HepG2 (cell line): ENCODE measurements around the gene NFS1. TPM values are rescaled to one million over a fixed set of nuclear protein-coding genes. Genes with fewer than 3 reads are reported as not detected.
A peak's percentile ranks its signal among the peaks of the same experiment; 100 is the strongest.
"Not testable (repeated sequence)": the region's sequence is repeated elsewhere in the genome, so short reads cannot be mapped to it uniquely, and the experiment has no call there.

Experiments
- ATAC-seq: fragments of 200-7000 bp; cut with Tn5 transposase; 3 replicates; pipeline ENCODE4 v1.9.1; 2020; ENCODE audit warnings: mild to moderate bottlenecking, moderate library complexity
- BruUV-seq: library from RNA; stranded (reverse); fragments of 400-500 nt; replicated peaks from 2 replicates; lab custom pipeline; 2021; lab: Mats Ljungman, UMichigan
- CTCF ChIA-PET: fragments of 300-600 bp; formaldehyde crosslinking; extraction: SDS; loops from one replicate; lab custom pipeline; 2021; ENCODE audit warnings: low total read pairs, inconsistent platforms, low intra/inter-chr PET ratio; lab: Yijun Ruan, JAX
- POLR2A ChIA-PET: fragments of 350-600 bp; sonication (Branson Sonifier 250); formaldehyde crosslinking; loops from one replicate; lab custom pipeline; 2020; ENCODE audit warnings: antibody characterized with exemption, inconsistent platforms; lab: Yijun Ruan, JAX
- DNase-seq: peaks from one replicate; pipeline ENCODE4 v3.0.0-alpha.2; 2015; ENCODE audit warnings: low spot score
- FAIRE-seq: peaks from 3 replicates; lab custom pipeline; 2011; peaks lifted over from hg19 to GRCh38; lab: Jason Lieb, UNC
- H2AFZ ChIP-seq: one replicate; pipeline ENCODE4 v1.6.1; 2011; ENCODE audit warnings: low read length, inconsistent platforms
- H3K27ac ChIP-seq: fragments of 300-600 bp; 3 replicates; pipeline ENCODE4 v1.8.0; 2011; ENCODE audit warnings: mixed run types, mild to moderate bottlenecking, mixed read lengths, low read length, inconsistent platforms; ENCODE audit not compliant: insufficient read depth; ENCODE audit errors: extremely low read length
- H3K27me3 ChIP-seq, 2 experiments: fragments of 200-600 bp in 1 of 2; 2 replicates in 1 of 2; 3 replicates in 1 of 2; pipeline versions ENCODE4 v1.6.0 to v1.8.0; 2011; ENCODE audit warnings: low read length in 2 of 2, mild to moderate bottlenecking in 2 of 2, moderate library complexity in 2 of 2, inconsistent platforms in 1 of 2; ENCODE audit not compliant: insufficient read depth in 2 of 2, control insufficient read depth in 1 of 2
- H3K36me3 ChIP-seq, 2 experiments: fragments of 200-600 bp in 1 of 2; replicated peaks in 1 of 2; 2 replicates in 1 of 2; 3 replicates in 1 of 2; pipeline versions ENCODE4 v1.5.1 to v1.8.0; 2011; ENCODE audit warnings: low read length in 2 of 2, inconsistent platforms in 1 of 2; ENCODE audit not compliant: insufficient read depth in 2 of 2, control insufficient read depth in 1 of 2
- H3K4me1 ChIP-seq: 2 replicates; pipeline ENCODE4 v1.5.1; 2012; ENCODE audit warnings: low read length, inconsistent platforms; ENCODE audit not compliant: insufficient read depth
- H3K4me2 ChIP-seq: 2 replicates; pipeline ENCODE4 v1.6.0; 2011; ENCODE audit warnings: low read depth, low read length, inconsistent platforms
- H3K4me3 ChIP-seq, 3 experiments: fragments of 200-600 bp in 1 of 3; sonication (generic), shearing (Covaris generic) in 1 of 3; replicated peaks in 1 of 3; 2 replicates each; pipeline ENCODE4 v1.5.1; 2011 to 2016; ENCODE audit warnings: low read length in 3 of 3, inconsistent platforms in 2 of 3, low read depth in 2 of 3, mild to moderate bottlenecking in 2 of 3, control low read depth in 1 of 3, mixed read lengths in 1 of 3; ENCODE audit not compliant: insufficient read depth in 1 of 3
- H3K79me2 ChIP-seq: one replicate; pipeline ENCODE4 v1.6.1; 2011; ENCODE audit warnings: low read length, inconsistent platforms; ENCODE audit not compliant: insufficient read depth
- H3K9ac ChIP-seq: 2 replicates; pipeline ENCODE4 v1.6.0; 2011; ENCODE audit warnings: mild to moderate bottlenecking, low read depth, low read length, inconsistent platforms; ENCODE audit not compliant: insufficient read depth
- H3K9me3 ChIP-seq: 2 replicates; pipeline ENCODE4 v1.5.1; 2012; ENCODE audit warnings: mild to moderate bottlenecking, low read length
- H4K20me1 ChIP-seq: 2 replicates; pipeline ENCODE4 v1.6.0; 2011; ENCODE audit warnings: inconsistent platforms, mild to moderate bottlenecking, low read length, moderate library complexity; ENCODE audit not compliant: insufficient read depth
- GABPB1 ChIP-seq: IDR thresholded peaks from 2 replicates; pipeline ENCODE4 v1.6.1; 2016; ENCODE audit warnings: mild to moderate bottlenecking, missing genetic modification reagents, moderate library complexity, missing compliant biosample characterization
- KLF6 ChIP-seq: IDR thresholded peaks from 2 replicates; pipeline ENCODE4 v1.8.0; 2016; ENCODE audit warnings: missing biosample characterization, missing genetic modification reagents
- RAD21 ChIP-seq: fragments of 450-650 bp; formaldehyde crosslinking; IDR thresholded peaks from 2 replicates; pipeline ENCODE4 v1.5.0; 2020; ENCODE audit warnings: mild to moderate bottlenecking
- RBM22 ChIP-seq: fragments of 200-400 bp; formaldehyde crosslinking; optimal IDR thresholded peaks from 2 replicates; pipeline ENCODE3; 2017; ENCODE audit warnings: mild to moderate bottlenecking, low read length, moderate library complexity
- TCF12 ChIP-seq, 2 experiments: fragments of 450-650 bp in 1 of 2; sonication (generic) in 1 of 2; formaldehyde crosslinking in 1 of 2; IDR thresholded peaks; 2 replicates each; pipeline versions ENCODE4 v1.6.1 to v1.8.0; 2017 to 2022; ENCODE audit warnings: antibody characterized with exemption in 1 of 2, mild to moderate bottlenecking in 1 of 2, missing genetic modification reagents in 1 of 2, moderate library complexity in 1 of 2
- ZNF343 ChIP-seq: sonication (generic); formaldehyde crosslinking; IDR thresholded peaks from 2 replicates; pipeline ENCODE4 v1.4.0; 2020; ENCODE audit warnings: mild to moderate bottlenecking, missing genetic modification reagents
- WGBS: methylation state at CpG from one replicate; pipeline ENCODE4 v1.1.6; 2017; ENCODE audit warnings: low lambda C conversion rate; 5-methylcytosine and 5-hydroxymethylcytosine counted together
- in situ Hi-C: cut with HindIII; loops from 2 replicates; pipeline ENCODE4 v1.10.0; 2017; ENCODE audit warnings: low pct_unique_long_range_greater_than_20kb; ENCODE audit not compliant: extremely low pct_ligation_motif_present
- intact Hi-C: fragments of 100-400 bp; cut with micrococcal nuclease; formaldehyde crosslinking; loops from one replicate; pipeline ENCODE4 v1.10.0; 2022; ENCODE audit not compliant: unreplicated experiment
- polyA plus RNA-seq, 8 experiments: library from polyadenylated mRNA; depleted of rRNA in 3 of 8; stranded (reverse) in 7 of 8; unstranded in 1 of 8; fragments of >200 nt; fragmentation: Illumina TruSeq in 4 of 8; extraction: Trizol in 4 of 8; gene quantifications; 2 replicates each; pipeline versions ENCODE4 v1.2.1 to v1.2.3, GENCODE V29; 2011 to 2016; ENCODE audit warnings: low read depth in 4 of 8, missing spikeins in 1 of 8, mixed read lengths in 1 of 8; ENCODE audit not compliant: insufficient read depth in 1 of 8
- total RNA-seq, 5 experiments: library from RNA; depleted of rRNA; stranded (reverse); fragments of >200 nt; fragmentation: Illumina TruSeq; extraction: Trizol; gene quantifications; 2 replicates each; pipeline ENCODE4 v1.2.3, GENCODE V29; 2016; ENCODE audit warnings: low read depth in 1 of 5
- TF ChIP-seq, protein P1 (sequence below): sonication (generic); formaldehyde crosslinking; IDR thresholded peaks from 2 replicates; pipeline ENCODE4 v1.8.1; 2022; ENCODE audit warnings: mild to moderate bottlenecking, missing genetic modification reagents
- TF ChIP-seq, protein P2 (sequence below): sonication (generic); formaldehyde crosslinking; IDR thresholded peaks from 2 replicates; pipeline ENCODE4 v1.5.0; 2020; ENCODE audit warnings: missing genetic modification reagents, mild to moderate bottlenecking, borderline replicate concordance

NFS1 gene
- total and polyA plus RNA-seq, 2 of the 13 experiments (the other 11 are each of a cell fraction or from before 2014, with no cell fraction given): 65.9 to 88.1 TPM

DNA sequence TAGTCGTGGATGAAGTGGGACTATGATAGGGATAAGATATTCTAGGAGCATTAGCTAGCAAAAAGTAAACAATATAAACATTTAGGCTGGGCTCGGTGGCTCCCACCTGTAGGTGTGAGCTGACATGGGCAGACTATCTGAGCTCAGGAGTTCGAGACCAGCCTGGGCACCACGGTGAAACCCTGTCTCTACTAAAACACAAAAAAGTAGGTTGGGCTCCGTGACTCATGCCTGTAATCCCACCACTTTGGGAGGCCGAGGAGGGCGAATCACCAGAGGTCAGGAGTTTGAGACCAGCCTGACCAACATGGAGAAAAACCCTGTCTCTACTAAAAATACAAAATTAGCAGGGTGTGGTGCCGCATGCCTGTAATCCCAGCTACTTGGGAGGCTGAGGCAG lies 19.2 kb upstream of the NFS1 start:
- H4K20me1 ChIP-seq: peaks cover 99% of the 10 kb centered on the region
- H3K4me1 ChIP-seq; H2AFZ ChIP-seq; H3K27me3 ChIP-seq; intact Hi-C loops; H3K9ac ChIP-seq; BruUV-seq; FAIRE-seq; H3K4me2 ChIP-seq; CTCF ChIA-PET; DNase-seq; in situ Hi-C loops; H3K27ac ChIP-seq; H3K9me3 ChIP-seq; H3K4me3 ChIP-seq; TF ChIP-seq TCF12 (IDR thresholded peaks at IDR 0.05): not testable (repeated sequence)
- peaks cover 91% of the 10 kb centered on the region for H3K79me2 ChIP-seq
- TF ChIP-seq ZNF343 (0 out of 2 replicates have a peak, but pooled peaks have one; percentile 22), TCF12 (CRISPR knock-in tag; IDR thresholded peaks at IDR 0.05) (0 out of 2 replicates have a peak, but pooled peaks have one; percentile 33), KLF6 (CRISPR knock-in tag) (0 out of 2 replicates have a peak, but pooled peaks have one; percentile 16), RBM22 (peak; percentile 31), GABPB1 (CRISPR knock-in tag) (0 out of 2 replicates have a peak, but pooled peaks have one; percentile 8), RAD21 (CRISPR knock-in tag) (peak; percentile 31; the same call in 1 of the 2 replicates)
- TF ChIP-seq, protein P1, sequence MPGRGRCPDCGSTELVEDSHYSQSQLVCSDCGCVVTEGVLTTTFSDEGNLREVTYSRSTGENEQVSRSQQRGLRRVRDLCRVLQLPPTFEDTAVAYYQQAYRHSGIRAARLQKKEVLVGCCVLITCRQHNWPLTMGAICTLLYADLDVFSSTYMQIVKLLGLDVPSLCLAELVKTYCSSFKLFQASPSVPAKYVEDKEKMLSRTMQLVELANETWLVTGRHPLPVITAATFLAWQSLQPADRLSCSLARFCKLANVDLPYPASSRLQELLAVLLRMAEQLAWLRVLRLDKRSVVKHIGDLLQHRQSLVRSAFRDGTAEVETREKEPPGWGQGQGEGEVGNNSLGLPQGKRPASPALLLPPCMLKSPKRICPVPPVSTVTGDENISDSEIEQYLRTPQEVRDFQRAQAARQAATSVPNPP (CRISPR knock-in tag): 0 out of 2 replicates have a peak, but pooled peaks have one; percentile 17
- TF ChIP-seq, protein P2, sequence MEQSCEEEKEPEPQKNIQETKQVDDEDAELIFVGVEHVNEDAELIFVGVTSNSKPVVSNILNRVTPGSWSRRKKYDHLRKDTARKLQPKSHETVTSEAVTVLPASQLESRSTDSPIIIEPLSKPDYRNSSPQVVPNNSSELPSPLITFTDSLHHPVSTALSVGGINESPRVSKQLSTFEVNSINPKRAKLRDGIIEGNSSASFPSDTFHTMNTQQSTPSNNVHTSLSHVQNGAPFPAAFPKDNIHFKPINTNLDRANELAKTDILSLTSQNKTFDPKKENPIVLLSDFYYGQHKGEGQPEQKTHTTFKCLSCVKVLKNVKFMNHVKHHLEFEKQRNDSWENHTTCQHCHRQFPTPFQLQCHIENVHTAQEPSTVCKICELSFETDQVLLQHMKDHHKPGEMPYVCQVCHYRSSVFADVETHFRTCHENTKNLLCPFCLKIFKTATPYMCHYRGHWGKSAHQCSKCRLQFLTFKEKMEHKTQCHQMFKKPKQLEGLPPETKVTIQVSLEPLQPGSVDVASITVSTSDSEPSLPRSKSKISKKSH (CRISPR knock-in tag): 0 out of 2 replicates have a peak, but pooled peaks have one; percentile 6
- peak; percentile 4 for ATAC-seq
- H3K36me3 ChIP-seq: peaks cover 73 to 96% of the 10 kb centered on the region in 2 experiments
- 97% methylated on average over 8 of the region's 8 CpGs for WGBS
- POLR2A ChIA-PET: interaction anchor here (0.7 to 23.6 kb wide), 8 partner anchors 7 to 99 kb away, joined by 4 to 319 read pairs (median 14); partner anchors contain the start of genes NFS1, RBM39 and ROMO1
